ENCODE measurements around the gene TRIP6. TPM values are rescaled to one million over a fixed set of nuclear protein-coding genes. Genes with fewer than 3 reads are reported as not detected.

TRIP6 gene
- total and polyA plus RNA-seq, 2 donors (not counting 3 experiments of a cell fraction or from before 2014, with no cell fraction given): 90.3 TPM

- Histone ChIP-seq H3K4me2 (ENCODE audit: insufficient read depth, low read length) (no peak overlapping the region), H3K27ac (ENCODE audit: insufficient read depth, low read depth, low read length) (no peak overlapping the region), H3K4me1 (ENCODE audit: control insufficient read depth, extremely low read depth, insufficient read depth, low read length) (no peaks in the 10 kb centered on the region), H3K9ac (replicated peaks; ENCODE audit: extremely low read depth, insufficient read depth, low read length) (no peak overlapping the region), H3K9me3 (replicated peaks; ENCODE audit: control insufficient read depth, insufficient read depth, low read length) (no peaks in the 10 kb centered on the region), H3K79me2 (ENCODE audit: control insufficient read depth, insufficient read depth, low read length) (no peaks in the 10 kb centered on the region), H3K9me1 (replicated peaks; ENCODE audit: control insufficient read depth, extremely low read depth, insufficient read depth, low read length) (no peaks in the 10 kb centered on the region), H3K36me3 (ENCODE audit: control insufficient read depth in 2 of 2, extremely low read depth in 1 of 2, insufficient read depth in 2 of 2, low read length in 2 of 2) (no peaks in the 10 kb centered on the region), H2AFZ (ENCODE audit: low read depth, low read length) (no peak overlapping the region), H3K4me3 (replicated peaks in 1 of 3; ENCODE audit: insufficient read depth in 1 of 3, low read depth in 1 of 3, low read length in 3 of 3) (no peak overlapping the region), H4K20me1 (replicated peaks; ENCODE audit: control insufficient read depth, extremely low read depth, insufficient read depth, low read length) (no peaks in the 10 kb centered on the region), H3K27me3 (ENCODE audit: control insufficient read depth in 2 of 2, insufficient read depth in 2 of 2, low read length in 2 of 2) (no peaks in the 10 kb centered on the region)
- intact Hi-C loops (cut with micrococcal nuclease) (no loop called here), dilution Hi-C loops (cut with MboI; ENCODE audit: extremely low pct_ligation_motif_present, low sequenced_read_pairs) (no loop called here)
- FAIRE-seq: no peak
- no peak for DNase-seq (ENCODE audit: low read depth, low spot score)
- no TSS peak for BruUV-seq (replicated peaks)
- POLR2A ChIA-PET: no interaction called here
- TF ChIP-seq FOS (IDR thresholded peaks at IDR 0.05; ENCODE audit: borderline replicate concordance, insufficient read depth, low read length) (no peak), POLR2AphosphoS5 (IDR thresholded peaks at IDR 0.05; ENCODE audit: insufficient read depth, low read depth, low read length) (no peak), MAX (IDR thresholded peaks at IDR 0.05; ENCODE audit: insufficient read depth, insufficient read length) (no peak), CTCF (IDR thresholded peaks at IDR 0.05; ENCODE audit: extremely low read depth in 1 of 2, insufficient read depth in 1 of 2, low read depth in 1 of 2, low read length in 2 of 2) (no peak), EZH2 (IDR thresholded peaks at IDR 0.05; ENCODE audit: borderline replicate concordance, low read depth, low read length, severe bottlenecking) (no peak), POLR2A (IDR thresholded peaks at IDR 0.05; ENCODE audit: low read depth, low read length) (no peak), JUN (IDR thresholded peaks at IDR 0.05; ENCODE audit: borderline replicate concordance, insufficient read depth, insufficient read length, low read depth) (no peak), MYC (IDR thresholded peaks at IDR 0.05; ENCODE audit: low read depth, low read length) (no peak), GATA2 (IDR thresholded peaks at IDR 0.05; ENCODE audit: insufficient read depth, insufficient read length, low read depth, low read length) (no peak)
- CTCF ChIA-PET: no interaction called here
Observed at GRCh38 chr7:100911484-100911883, 44.3 kb downstream of the TRIP6 start.
